ENCODE measurements around the gene ZDHHC11B.
"Not testable (repeated sequence)": the region's sequence is repeated elsewhere in the genome, so short reads cannot be mapped to it uniquely, and the experiment has no call there.

The ZDHHC11B gene

DNA sequence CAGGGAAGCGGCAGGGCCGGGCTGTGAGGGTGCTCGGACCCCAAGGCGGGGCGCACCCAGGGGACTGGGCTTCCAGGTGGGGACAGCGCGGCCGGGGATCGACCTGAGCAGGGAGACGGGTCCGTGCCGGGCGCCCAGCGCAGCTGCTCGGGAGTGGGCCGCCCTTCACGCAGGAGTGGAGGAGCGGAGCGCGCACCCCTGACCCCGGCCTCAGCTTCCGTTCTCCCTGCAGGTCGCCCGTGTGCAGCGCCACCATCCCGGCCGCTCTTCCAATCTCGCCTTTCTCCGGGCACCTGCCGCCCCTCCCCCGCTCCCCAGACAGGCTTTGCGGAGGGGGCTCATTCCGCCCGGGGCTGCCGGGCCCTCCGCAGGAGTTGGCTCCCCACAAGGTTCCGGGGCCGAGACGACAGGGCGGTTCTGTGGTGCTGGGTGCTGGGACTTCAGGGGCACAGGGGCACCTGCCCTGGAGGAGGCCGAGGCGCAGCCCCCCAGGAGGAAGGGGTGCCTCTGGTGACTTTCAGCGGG, 714 bp upstream of the ZDHHC11B start:
- DNase-seq (ENCODE audit: low read depth), result not testable (repeated sequence)

GRCh38 chr5:783881-784427, 575 bp downstream of the ZDHHC11B start:
- not testable (repeated sequence) for DNase-seq (ENCODE audit: low read depth)

GRCh38 chr5:783049-783802, 1.3 kb downstream of the ZDHHC11B start:
- DNase-seq (ENCODE audit: low read depth), result not testable (repeated sequence)

DNA sequence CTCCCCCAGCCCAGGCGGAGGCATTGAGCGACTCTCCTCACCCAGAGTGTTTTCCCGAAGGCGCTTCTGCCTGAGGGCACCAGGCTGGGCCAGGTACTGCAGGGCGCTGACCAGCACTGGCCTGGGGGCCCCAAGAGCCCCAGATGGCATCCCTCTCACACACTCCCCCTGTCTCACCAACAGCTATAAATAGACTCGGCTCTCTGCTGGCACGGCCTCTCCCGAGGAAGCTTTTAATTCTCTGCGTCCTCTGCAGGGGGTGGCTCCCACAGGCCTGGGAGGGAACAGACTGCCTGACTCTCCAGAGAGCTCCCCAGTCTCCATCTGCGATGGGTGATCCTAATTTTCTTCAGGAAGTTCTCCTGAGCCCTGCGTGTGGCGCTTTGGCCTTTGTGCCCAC, 2.2 kb downstream of the ZDHHC11B start:
- DNase-seq (ENCODE audit: low read depth), result not testable (repeated sequence)

DNA sequence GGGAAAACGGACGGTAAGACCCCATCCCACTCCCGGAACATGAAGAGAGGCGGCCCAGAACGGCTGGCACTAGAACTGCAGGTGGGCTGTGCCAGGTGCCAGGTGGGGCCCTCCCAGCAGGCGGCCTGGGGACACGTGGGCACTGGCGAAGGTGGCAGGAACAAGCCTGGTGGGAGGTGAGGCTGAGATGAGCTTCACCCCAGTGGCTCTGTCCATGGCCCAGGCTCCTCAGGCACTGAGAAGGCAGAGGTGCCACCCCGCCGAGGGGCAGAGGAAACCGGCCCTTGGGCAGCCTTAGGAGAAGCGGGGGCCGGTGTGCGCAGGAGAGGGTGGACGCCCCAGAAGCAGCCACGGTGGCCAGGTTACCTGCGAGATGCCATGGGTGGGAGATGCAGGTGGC, 4.0 kb downstream of the ZDHHC11B start:
- DNase-seq (ENCODE audit: low read depth), result not testable (repeated sequence)

GRCh38 chr5:778967-779366, 5.6 kb downstream of the ZDHHC11B start:
- not testable (repeated sequence) for DNase-seq (ENCODE audit: low read depth)

DNA sequence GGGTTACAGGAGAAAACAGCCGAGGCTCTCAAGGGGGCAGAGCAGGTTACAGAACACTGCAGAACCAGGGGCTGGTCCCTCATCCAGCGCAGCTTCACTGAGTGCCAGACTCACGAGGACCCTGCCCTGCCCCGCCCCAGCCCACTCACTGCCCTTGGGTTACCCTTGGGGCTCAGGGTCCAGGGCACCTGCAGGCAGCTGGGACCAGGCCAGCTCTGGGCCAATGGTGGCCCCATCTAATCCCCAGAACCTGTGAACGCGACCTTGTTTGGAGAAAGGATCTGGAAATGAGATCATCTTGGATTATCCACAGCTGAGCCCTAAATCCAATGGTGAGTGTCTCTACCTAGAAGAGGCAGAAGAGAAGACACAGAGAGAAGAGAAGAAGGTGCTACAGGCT, 6.1 kb downstream of the ZDHHC11B start:
- not testable (repeated sequence) for DNase-seq (ENCODE audit: low read depth)

DNA sequence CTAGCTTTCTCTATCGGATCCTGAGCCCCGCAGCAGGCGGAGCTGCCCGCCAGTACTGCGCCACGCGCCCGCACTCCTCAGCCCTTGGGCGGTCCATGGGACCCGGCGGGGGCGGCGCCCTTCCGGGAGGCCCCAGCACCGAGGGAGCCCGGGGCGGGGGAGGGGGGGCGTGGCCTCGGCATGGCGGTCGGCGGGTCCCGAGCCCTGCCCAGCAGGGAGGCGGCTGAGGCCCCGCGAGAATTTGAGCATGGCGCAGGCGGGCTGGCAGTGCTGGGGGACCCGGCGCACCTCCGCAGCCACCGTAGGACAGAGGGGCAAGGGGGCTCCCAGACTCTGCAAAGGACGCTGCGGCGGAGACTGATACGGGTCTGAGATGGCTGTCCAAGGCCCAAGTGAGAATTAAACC, 6.8 kb downstream of the ZDHHC11B start:
- no peak for DNase-seq (ENCODE audit: low read depth)

GRCh38 chr5:776862-777711, 7.4 kb downstream of the ZDHHC11B start:
- no peak for DNase-seq (ENCODE audit: low read depth)

- DNase-seq (ENCODE audit: low read depth), result no peak
These were observed 8.3 kb downstream of the ZDHHC11B start for GRCh38 chr5:775961-776861.

- DNase-seq (ENCODE audit: low read depth), result not testable (repeated sequence)
These were observed 9.0 kb downstream of the ZDHHC11B start for GRCh38 chr5:775595-775960.

- DNase-seq (ENCODE audit: low read depth), result not testable (repeated sequence)
These were observed 9.5 kb downstream of the ZDHHC11B start for GRCh38 chr5:774854-775505.

GRCh38 chr5:774304-774703, 10.2 kb downstream of the ZDHHC11B start:
- DNase-seq (ENCODE audit: low read depth), result not testable (repeated sequence)

- no peak for DNase-seq (ENCODE audit: low read depth)
These were observed 10.8 kb downstream of the ZDHHC11B start for GRCh38 chr5:773517-774264.

DNA sequence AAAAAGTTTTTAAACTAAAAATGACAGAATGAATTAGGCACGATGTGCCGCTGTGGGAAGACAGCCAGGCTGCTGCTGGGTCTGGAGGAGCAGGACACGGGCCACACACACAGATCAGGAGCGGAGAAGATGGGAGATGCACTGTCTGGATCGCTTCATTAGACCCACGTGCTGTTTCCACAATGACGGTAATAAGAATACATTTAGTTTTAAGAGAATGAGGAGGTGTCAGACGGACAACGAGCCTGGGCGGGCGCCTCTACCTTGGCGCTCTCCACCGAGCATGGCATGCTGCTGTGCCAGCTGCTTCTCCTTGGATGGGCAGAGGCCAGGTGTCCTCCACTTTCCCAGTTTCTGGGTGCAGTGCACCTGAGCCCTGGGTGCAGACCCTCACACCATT, 11.6 kb downstream of the ZDHHC11B start:
- DNase-seq (ENCODE audit: low read depth), result not testable (repeated sequence)

DNA sequence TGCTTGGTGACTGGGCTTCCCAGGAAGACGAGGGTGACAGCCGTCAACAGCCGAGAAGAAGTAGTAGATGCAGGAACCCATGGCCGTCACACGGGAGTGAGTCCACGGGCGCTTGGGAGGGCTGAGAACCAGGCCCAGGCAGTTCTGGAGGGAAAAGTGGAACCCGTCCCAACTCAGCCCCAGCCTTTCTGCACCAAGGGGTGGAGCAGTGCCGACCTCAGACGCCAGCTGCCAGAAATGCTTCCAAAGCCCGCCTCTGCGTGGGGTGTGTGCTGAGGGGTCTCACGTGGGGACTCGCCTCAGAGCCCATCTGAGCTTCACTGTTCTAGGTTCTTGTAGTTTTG, 12.0 kb downstream of the ZDHHC11B start:
- not testable (repeated sequence) for DNase-seq (ENCODE audit: low read depth)

- DNase-seq (ENCODE audit: low read depth), result not testable (repeated sequence)
These were observed 12.5 kb downstream of the ZDHHC11B start for GRCh38 chr5:771841-772546.

GRCh38 chr5:771087-771781, 13.3 kb downstream of the ZDHHC11B start:
- DNase-seq (ENCODE audit: low read depth), result not testable (repeated sequence)

DNA sequence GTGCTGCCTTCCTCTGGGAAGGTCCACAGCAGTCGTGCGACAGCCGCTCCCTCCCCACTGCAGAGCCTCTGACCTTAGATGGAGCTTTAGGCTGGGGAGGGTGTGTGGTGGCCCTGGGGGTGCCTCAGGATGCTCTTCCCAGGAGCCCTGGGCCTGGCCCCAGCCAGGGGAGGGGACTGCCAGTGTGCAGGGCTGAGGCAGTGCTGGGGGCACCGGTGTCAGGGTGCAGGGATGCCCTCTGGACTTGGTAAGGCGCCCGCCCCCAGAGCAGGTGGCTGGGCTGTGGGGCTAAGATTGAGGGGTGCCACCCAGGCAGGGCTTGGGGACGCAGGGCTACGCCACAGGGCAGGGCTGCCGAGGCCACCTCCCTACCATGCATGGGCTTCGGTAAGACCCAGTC, 13.9 kb downstream of the ZDHHC11B start:
- not testable (repeated sequence) for DNase-seq (ENCODE audit: low read depth)

Data from stimulated activated CD8-positive, alpha-beta memory T cell treated with anti-CD3 and anti-CD28 coated beads, Interleukin-4, amount 100 ng/mL, for 24 hours (primary cell).